Trophoblast cell (in vitro differentiated cells and primary cell): ENCODE results near the gene LCT.

Experiments
- DNase-seq, 2 donors: peaks; one replicate each; pipeline ENCODE4 v3.0.0-alpha.2; 2016
- H2AFZ ChIP-seq: 2 replicates; pipeline ENCODE4 v1.6.1; 2013; ENCODE audit warnings: low read length, moderate library complexity, mild to moderate bottlenecking; ENCODE audit not compliant: insufficient read depth, poor library complexity
- H2AK5ac ChIP-seq: 2 replicates; pipeline ENCODE4 v1.6.1; 2013; ENCODE audit warnings: mild to moderate bottlenecking, low read length
- H2BK120ac ChIP-seq: 2 replicates; pipeline ENCODE4 v1.6.1; 2013; ENCODE audit warnings: low read length, mild to moderate bottlenecking, moderate library complexity; ENCODE audit not compliant: insufficient read depth, poor library complexity
- H2BK12ac ChIP-seq: 2 replicates; pipeline ENCODE4 v1.6.1; 2013; ENCODE audit warnings: mild to moderate bottlenecking, low read length, moderate library complexity
- H2BK5ac ChIP-seq: 2 replicates; pipeline ENCODE4 v1.6.1; 2013; ENCODE audit warnings: low read length, low read depth, moderate library complexity, mild to moderate bottlenecking; ENCODE audit not compliant: poor library complexity
- H3K14ac ChIP-seq: 2 replicates; pipeline ENCODE4 v1.6.1; 2013; ENCODE audit warnings: mild to moderate bottlenecking, low read length
- H3K18ac ChIP-seq: 2 replicates; pipeline ENCODE4 v1.6.1; 2013; ENCODE audit warnings: mild to moderate bottlenecking, low read length
- H3K23ac ChIP-seq: 2 replicates; pipeline ENCODE4 v1.6.1; 2013; ENCODE audit warnings: low read length
- H3K27ac ChIP-seq: 2 replicates; pipeline ENCODE4 v1.5.1; 2013; ENCODE audit warnings: low read depth, mild to moderate bottlenecking, inconsistent platforms, low read length, moderate library complexity
- H3K27me3 ChIP-seq: 2 replicates; pipeline ENCODE4 v1.6.1; 2013; ENCODE audit warnings: inconsistent platforms, mild to moderate bottlenecking, low read length, moderate library complexity; ENCODE audit not compliant: insufficient read depth
- H3K36me3 ChIP-seq, 2 experiments: 1 replicate in 1 of 2; 2 replicates in 1 of 2; pipeline ENCODE4 v1.6.1; 2013; ENCODE audit warnings: low read length in 2 of 2, mild to moderate bottlenecking in 2 of 2, moderate library complexity in 1 of 2; ENCODE audit not compliant: insufficient read depth in 2 of 2, control insufficient read depth in 1 of 2
- H3K4ac ChIP-seq: 2 replicates; pipeline ENCODE4 v1.6.1; 2013; ENCODE audit warnings: low read depth, mild to moderate bottlenecking, low read length, moderate library complexity
- H3K4me1 ChIP-seq, 2 experiments: 1 replicate in 1 of 2; 2 replicates in 1 of 2; pipeline ENCODE4 v1.6.1; 2013; ENCODE audit warnings: low read length in 2 of 2, mild to moderate bottlenecking in 2 of 2, moderate library complexity in 1 of 2; ENCODE audit not compliant: insufficient read depth in 2 of 2, control insufficient read depth in 1 of 2
- H3K4me2 ChIP-seq: 2 replicates; pipeline ENCODE4 v1.6.1; 2013; ENCODE audit warnings: inconsistent platforms, mild to moderate bottlenecking, low read length, moderate library complexity
- H3K4me3 ChIP-seq: 2 replicates; pipeline ENCODE4 v1.5.1; 2013; ENCODE audit warnings: mild to moderate bottlenecking, low read depth, low read length, inconsistent platforms
- H3K79me1 ChIP-seq: one replicate; pipeline ENCODE4 v1.6.1; 2013; ENCODE audit warnings: low read length
- H3K79me2 ChIP-seq: 2 replicates; pipeline ENCODE4 v1.6.1; 2013; ENCODE audit warnings: low read length, mild to moderate bottlenecking; ENCODE audit not compliant: control insufficient read depth, insufficient read depth, poor library complexity
- H3K9ac ChIP-seq: 2 replicates; pipeline ENCODE4 v1.6.1; 2013; ENCODE audit warnings: mild to moderate bottlenecking, low read length
- H3K9me3 ChIP-seq: 2 replicates; pipeline ENCODE4 v1.6.1; 2013; ENCODE audit warnings: low read depth, mild to moderate bottlenecking, control low read depth, inconsistent platforms, low read length; ENCODE audit not compliant: insufficient read depth
- H4K12ac ChIP-seq: 2 replicates; pipeline ENCODE4 v1.6.1; 2013; ENCODE audit warnings: low read depth, mild to moderate bottlenecking, low read length, moderate library complexity
- H4K8ac ChIP-seq: 2 replicates; pipeline ENCODE4 v1.6.1; 2013; ENCODE audit warnings: low read depth, mild to moderate bottlenecking, low read length, moderate library complexity
- H4K91ac ChIP-seq: one replicate; pipeline ENCODE4 v1.6.1; 2013; ENCODE audit warnings: low read depth, mild to moderate bottlenecking, low read length, moderate library complexity
- WGBS: extraction: QIAGEN DNeasy Blood & Tissue Kit; methylation state at CpG from one replicate; pipeline ENCODE4 v1.1.7; 2013; ENCODE audit warnings: missing lambda C conversion rate; ENCODE audit not compliant: insufficient read length, insufficient coverage; ENCODE audit errors: extremely low coverage; 5-methylcytosine and 5-hydroxymethylcytosine counted together

The LCT gene

DNA sequence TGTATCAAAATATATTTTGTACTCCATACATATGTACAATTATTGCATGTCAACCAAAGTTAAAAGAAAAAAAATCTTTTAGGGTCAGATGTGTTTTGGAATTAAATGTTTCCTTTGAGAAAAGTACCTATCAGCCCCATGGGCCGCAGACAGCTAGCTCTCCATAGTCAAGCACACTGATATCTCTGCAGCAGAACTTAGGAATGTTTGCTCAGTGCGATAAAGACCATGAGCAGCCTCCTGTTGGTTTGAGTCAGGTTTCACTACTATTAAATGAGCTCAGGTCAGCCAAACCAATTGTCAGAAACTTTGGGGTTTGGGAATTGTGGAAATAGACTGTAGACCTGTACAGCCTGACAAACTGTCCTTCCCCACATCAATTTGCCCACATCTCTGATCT, 33.7 kb downstream of the LCT start:
- Histone ChIP-seq H3K9ac (no peak overlapping the region), H3K9me3 (peaks cover 5% of the 10 kb centered on the region), H3K36me3 (no peaks in the 10 kb centered on the region), H3K23ac (no peak overlapping the region), H4K91ac (no peak overlapping the region), H3K27me3 (no peaks in the 10 kb centered on the region), H2AK5ac (no peak overlapping the region), H3K4me1 (no peaks in the 10 kb centered on the region), H3K4me3 (no peak overlapping the region), H2AFZ (no peak overlapping the region), H2BK12ac (no peak overlapping the region), H2BK5ac (no peak overlapping the region), H3K4me2 (no peak overlapping the region), H4K12ac (no peak overlapping the region), H3K79me1 (no peaks in the 10 kb centered on the region), H3K27ac (no peak overlapping the region), H3K79me2 (no peaks in the 10 kb centered on the region), H3K14ac (no peak overlapping the region), H4K8ac (no peak overlapping the region), H3K18ac (no peak overlapping the region), H2BK120ac (no peak overlapping the region), H3K4ac (no peak overlapping the region)
- no CpG with 5 or more reads among the region's 2 CpGs for WGBS
- DNase-seq = no peak

DNA sequence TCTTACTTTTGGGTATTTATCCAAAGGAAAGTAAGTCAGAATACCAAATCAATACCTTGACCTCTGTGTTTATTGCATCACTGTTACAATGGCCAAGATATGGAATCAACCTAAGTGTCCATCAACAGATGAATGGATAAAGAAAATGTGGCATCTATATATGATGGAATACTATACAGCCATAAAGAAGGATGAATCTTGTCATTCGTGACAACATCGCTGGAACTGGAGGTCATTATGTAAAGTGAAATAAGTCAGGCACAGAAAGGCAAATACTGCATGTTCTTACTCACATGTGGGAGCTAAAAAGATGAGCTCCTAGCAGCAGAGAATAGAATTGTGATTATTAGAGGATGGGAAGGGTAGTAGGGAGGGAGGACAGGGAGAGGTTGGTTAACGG, 34.6 kb downstream of the LCT start:
- no peak overlapping the region for H2BK5ac ChIP-seq
- H4K12ac ChIP-seq = no peak overlapping the region
- H3K27me3 ChIP-seq = no peaks in the 10 kb centered on the region
- H3K4me1 ChIP-seq = no peaks in the 10 kb centered on the region
- H4K91ac ChIP-seq = no peak overlapping the region
- no peak overlapping the region for H4K8ac ChIP-seq
- DNase-seq = no peak
- H3K4ac ChIP-seq = no peak overlapping the region
- H3K9me3 ChIP-seq = peaks cover 5% of the 10 kb centered on the region
- no peak overlapping the region for H2BK12ac ChIP-seq
- H3K27ac ChIP-seq = no peak overlapping the region
- no peak overlapping the region for H3K9ac ChIP-seq
- WGBS = no CpG with 5 or more reads among the region's 3 CpGs
- no peaks in the 10 kb centered on the region for H3K79me2 ChIP-seq
- H3K36me3 ChIP-seq = no peaks in the 10 kb centered on the region
- H2AFZ ChIP-seq = no peak overlapping the region
- H3K23ac ChIP-seq = no peak overlapping the region
- no peak overlapping the region for H3K14ac ChIP-seq
- no peak overlapping the region for H3K4me2 ChIP-seq
- H2BK120ac ChIP-seq = no peak overlapping the region
- no peak overlapping the region for H2AK5ac ChIP-seq
- H3K4me3 ChIP-seq = no peak overlapping the region
- H3K18ac ChIP-seq = no peak overlapping the region
- no peaks in the 10 kb centered on the region for H3K79me1 ChIP-seq

DNA sequence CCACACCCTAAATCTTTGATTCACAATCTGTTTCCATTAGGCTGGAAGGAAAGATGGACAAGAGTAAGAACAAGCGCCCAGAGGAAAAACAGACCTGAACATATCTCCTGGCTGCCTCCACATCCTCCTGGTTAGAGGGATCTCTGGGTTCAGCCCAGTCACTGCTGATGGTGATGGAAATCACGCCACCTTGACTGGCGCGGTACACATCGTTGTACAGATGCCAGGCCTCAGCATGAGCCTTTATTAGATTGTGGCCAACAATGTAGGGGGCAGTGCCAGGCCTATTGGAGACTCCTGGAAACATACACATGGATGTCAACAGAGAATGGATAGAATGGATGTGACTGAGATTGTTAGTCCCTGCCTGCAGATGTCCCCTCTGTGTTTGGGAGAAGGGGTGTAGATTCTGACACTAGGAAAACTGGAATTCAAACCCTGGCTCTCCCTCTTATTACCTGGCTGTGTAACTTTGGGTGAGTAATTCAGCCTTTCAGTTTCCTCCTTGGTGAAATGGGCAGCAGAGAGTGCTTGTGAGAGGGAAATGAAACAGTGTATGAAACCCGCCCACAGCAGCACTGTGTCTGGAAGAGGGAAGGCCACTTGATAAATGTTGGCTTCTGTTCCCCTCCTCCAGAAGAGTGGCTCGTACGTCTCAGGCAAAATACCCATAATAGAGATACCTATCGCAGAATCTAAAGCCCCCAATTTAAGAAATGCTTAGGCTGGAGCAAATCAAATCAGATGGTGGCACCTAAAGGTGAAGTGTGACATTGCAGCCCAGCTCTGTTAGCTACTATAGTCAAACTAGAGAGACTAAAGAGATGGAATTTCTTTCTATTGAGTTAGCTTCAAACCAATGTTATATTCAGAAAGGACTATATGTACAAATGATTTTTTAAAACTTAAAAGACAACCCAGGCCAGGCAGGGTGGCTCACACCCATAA, 36.2 kb downstream of the LCT start:
- no peak for DNase-seq
- Histone ChIP-seq H4K8ac (no peak overlapping the region), H3K14ac (no peak overlapping the region), H2AFZ (no peak overlapping the region), H3K4me3 (no peak overlapping the region), H3K27me3 (no peaks in the 10 kb centered on the region), H4K12ac (no peak overlapping the region), H3K23ac (no peak overlapping the region), H2AK5ac (no peak overlapping the region), H3K4me1 (no peaks in the 10 kb centered on the region), H4K91ac (no peak overlapping the region), H3K9ac (no peak overlapping the region), H3K79me2 (no peaks in the 10 kb centered on the region), H3K4ac (no peak overlapping the region), H2BK12ac (no peak overlapping the region), H3K79me1 (no peaks in the 10 kb centered on the region), H3K27ac (no peak overlapping the region), H3K18ac (no peak overlapping the region), H3K9me3 (peaks cover 2% of the 10 kb centered on the region), H2BK5ac (no peak overlapping the region), H2BK120ac (no peak overlapping the region), H3K36me3 (no peaks in the 10 kb centered on the region), H3K4me2 (no peak overlapping the region)
- WGBS = no CpG with 5 or more reads among the region's 9 CpGs

DNA sequence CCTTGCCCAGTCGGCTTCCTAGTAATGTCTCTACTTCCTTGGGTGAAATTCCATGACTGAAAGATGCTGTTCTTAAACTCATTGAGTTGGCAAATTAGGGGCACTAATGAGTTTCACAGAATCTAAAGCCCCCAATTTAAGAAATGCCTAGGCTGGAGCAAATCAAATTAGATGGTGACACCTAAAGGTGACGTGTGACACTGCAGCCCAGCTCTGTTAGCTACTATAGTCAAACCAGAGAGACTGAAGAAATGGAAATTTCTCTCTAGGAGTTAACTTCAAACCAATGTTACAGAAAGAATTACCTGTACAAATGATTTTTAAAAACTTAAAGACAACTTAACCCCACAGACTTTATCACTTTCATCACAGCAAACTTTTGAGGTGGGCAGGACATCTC, 37.2 kb downstream of the LCT start:
- no CpG with 5 or more reads among the region's 2 CpGs for WGBS
- Histone ChIP-seq H3K4me3 (no peak overlapping the region), H2AFZ (no peak overlapping the region), H3K27ac (no peak overlapping the region), H4K8ac (no peak overlapping the region), H3K14ac (no peak overlapping the region), H3K79me1 (no peaks in the 10 kb centered on the region), H3K23ac (no peak overlapping the region), H3K27me3 (no peaks in the 10 kb centered on the region), H2BK120ac (no peak overlapping the region), H4K91ac (no peak overlapping the region), H2AK5ac (no peak overlapping the region), H3K9ac (no peak overlapping the region), H3K4me1 (no peaks in the 10 kb centered on the region), H3K79me2 (no peaks in the 10 kb centered on the region), H3K4me2 (no peak overlapping the region), H3K4ac (no peak overlapping the region), H3K36me3 (no peaks in the 10 kb centered on the region), H3K9me3 (peaks cover 2% of the 10 kb centered on the region), H2BK5ac (no peak overlapping the region), H3K18ac (no peak overlapping the region), H4K12ac (no peak overlapping the region), H2BK12ac (no peak overlapping the region)
- DNase-seq = no peak
